Activated naive CD4-positive, alpha-beta T cell (primary cell): ENCODE data around the gene TGFBI.
"Not testable (repeated sequence)": the region's sequence is repeated elsewhere in the genome, so short reads cannot be mapped to it uniquely, and the experiment has no call there.

Experiments used
- DNase-seq, 4 experiments: peaks; one replicate each; lab custom pipeline; 2025; lab: John Stamatoyannopoulos, UW

TGFBI gene

DNA sequence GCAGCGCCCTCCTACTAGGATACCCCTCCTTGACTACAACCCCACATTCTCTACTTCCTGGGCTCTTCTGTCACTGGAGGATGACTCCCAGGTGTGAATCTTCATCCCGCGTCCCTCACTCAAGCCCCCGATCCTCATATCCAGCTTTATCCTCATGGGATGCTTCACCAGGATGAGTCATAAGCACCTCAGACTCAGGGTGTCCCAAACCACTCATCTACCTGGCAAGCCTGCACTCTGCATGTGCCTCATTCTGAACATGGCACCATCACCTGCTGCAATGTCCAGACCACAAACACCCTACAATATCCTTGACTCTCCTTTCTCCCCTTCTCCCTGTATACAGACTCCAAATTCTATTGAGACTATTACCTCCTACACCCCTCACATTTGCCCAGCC, 1.5 kb upstream of the TGFBI start:
- DNase-seq: no peak

DNA sequence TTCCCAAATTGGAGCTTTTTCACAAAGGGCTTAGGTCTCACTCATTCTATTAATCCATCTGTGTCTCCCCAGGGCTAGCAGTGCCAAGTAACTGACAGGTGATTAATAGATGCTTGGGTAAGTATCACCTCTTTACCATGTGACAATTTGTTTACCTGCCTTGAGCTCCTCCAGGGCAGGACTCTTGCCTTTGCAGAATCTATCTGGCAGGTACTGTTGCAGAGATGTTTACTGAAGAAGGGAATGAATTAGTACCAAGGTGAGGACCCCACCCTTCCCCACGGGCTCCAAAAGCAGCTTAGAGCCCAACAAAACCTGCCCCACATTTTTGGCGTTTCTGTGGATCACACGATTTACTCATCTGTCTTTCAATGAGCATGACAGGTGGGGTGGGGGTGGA, 698 bp upstream of the TGFBI start:
- no peak for DNase-seq

DNA sequence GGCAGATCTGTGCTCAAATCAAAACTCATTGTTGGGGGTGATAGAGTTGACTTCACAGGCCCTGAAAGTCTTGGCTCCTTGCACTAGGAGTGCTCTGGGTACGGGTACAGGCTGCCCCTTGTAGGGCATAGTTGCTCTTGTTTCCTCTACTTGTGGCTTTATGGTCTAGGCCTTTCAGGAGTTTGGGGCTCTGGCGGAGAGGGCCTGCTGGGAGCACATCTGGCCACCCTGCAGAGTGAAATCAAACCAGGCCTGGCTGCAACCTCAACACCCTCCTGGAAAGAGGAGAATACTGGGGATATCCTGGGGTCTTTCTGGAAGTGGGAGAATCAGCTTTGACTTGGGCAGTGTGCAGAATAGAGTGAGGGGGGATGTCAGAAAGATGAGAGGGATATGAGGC, 1.5 kb downstream of the TGFBI start:
- no peak for DNase-seq

DNA sequence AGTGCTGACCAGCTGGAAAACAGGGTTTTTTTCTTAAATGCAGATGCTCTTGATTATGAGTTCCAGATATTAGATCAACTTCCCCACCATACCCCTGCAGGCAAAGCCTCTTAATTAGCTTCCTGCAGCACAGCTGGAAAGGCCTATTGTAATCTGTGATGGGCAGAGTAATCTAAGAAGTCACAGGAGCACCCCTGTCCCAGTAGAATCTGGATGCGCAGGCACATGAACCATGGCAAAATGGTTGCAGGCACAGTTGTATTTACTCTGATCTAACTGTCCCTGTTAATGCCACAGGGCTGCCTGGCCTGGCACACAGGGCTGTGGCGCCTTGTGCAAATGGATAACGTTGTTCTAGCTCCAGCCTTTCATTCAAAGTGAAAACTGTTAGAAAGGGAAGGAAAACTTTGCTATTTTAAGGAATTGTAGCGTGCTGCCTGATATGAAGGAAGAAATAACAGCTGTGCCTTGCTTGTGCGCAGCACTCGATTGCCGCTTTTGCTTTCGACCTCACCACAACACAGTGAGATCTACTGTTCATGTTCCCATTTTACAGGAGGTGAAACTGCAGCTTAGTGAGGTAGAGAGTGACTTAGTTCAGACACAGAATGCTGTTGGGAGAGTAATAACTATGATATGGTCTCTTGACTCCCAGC, 2.3 kb downstream of the TGFBI start:
- DNase-seq: no peak

DNA sequence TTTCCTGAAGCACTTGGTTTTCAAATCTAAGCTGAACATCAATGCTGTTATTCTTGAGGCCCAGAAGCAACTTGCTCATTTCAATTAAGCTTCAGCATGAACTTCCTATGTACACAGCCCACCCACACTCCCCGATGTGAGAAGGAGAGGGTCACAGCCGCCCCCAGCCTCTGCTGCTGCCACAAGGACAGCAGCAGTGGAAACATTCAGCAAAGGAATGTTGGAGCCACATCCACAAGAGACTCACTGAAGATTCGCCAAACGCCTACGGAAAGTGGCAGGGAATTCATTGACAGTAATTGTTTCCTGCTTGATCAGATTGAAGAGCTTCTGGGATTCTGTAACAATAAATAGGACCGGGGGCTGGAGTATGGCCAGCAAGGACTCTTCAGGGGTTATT, 2.9 kb downstream of the TGFBI start:
- DNase-seq: no peak

DNA sequence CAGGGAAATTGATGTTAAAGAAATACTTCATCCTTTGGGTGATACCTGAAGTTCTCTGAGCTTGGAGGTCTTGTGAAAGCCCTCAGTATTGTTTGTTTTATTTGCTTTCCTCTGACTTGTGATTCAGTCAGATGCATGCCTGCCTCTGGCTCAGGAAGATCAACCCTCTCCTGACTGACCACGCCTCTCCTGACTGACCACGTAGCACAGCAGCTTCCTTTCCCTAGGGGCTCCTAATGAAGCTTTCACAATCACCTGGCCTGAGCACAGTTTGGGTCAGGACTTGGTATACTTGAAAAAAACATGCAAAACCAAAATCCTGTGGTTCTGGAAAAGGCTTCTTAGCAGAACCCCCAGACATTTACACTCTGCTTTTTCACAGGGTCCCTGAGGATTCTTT, 3.8 kb downstream of the TGFBI start:
- no peak for DNase-seq

DNA sequence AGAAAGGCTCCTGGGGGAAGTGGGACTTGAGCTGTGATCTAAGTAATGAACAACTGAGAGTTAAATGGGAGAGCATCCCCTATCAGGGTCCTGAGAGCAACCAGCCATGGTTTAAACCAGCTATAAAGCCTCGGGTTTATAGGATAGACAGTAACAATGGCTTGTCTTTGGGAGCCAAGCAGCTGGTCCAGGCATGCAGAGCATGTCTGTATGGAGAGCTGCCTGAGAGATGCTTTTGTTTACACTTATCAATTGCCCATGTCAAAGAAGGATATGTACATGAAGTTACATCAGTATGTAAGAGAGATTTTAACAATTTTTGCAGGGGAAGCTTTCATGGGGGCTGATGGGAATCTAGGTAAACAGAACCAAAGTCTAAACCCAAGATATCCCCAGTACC, 4.4 kb downstream of the TGFBI start:
- DNase-seq: no peak

DNA sequence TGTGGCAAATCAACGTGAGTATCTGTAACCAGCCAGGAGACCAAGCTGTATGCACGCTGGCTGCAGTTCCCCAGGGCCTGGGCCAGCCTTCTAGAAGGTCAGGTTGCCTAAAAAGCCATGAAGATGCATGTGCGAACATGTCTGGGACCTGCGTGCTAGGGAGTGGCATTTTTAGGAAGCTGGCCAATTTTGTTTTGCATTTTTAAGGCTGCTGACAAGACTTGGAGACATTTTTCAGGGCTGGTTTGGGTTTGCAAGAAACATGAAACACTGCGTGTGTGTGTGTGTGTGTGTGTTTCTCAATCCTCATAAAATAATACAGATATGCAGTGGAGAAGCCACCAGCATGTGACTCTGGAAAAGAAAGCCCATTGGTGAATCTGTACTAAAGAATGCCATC, 5.1 kb downstream of the TGFBI start:
- no peak for DNase-seq

DNA sequence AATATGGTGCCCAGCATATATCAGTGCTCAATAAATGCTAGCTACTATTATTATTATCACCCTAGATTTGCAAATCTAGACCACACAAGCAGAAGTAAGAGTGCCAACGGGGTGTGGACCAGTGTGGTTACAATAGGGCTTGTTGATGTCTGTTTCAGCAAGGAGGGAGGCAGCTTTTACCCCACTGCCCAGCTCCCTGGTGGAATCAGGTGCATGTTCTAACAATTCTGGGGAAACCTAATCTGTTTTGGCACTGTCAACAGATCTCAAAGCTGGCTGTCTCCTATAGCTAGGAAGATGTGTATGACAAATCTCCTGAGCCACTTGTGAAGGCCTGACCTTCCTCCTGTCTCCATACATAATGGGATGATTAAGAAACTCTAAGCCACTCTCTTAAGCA, 5.7 kb downstream of the TGFBI start:
- DNase-seq: no peak

DNA sequence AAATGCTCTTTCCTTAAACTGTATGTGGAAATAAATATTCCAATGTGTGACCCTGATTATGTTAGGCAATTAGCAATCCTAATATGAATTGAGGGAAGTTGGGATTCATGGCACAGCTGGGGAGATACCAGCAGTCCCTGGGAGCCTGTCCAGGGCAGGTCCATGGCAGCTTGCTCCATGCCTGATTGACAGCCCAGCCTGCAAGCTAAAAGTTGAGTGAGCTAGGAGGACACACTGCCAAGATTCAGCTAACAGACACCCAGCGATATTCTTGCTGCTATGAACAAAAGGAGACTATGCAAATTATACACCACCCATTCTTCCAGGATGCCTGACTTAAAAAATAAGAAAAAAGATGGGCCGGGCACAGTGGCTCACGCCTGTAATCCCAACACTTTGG, 6.2 kb downstream of the TGFBI start:
- DNase-seq: no peak

DNA sequence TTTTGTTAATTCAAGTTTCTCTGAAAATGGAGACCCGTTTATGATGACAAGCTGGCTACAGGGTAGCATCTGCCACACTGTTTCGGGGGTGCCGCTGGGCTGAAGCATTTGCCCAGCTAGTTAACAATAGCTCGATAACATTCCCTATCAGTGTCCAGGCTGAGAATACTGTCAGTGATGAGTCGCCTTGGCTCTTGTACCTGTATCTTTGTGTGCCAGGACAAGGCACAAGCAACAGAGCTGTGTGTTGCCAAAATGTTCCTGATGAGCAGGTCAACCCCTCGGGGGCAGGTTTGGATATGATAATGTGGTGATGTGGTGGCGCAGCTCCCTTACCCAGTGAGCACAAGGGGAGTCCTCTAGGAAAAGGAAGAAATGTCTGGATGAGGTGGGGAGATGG, 7.0 kb downstream of the TGFBI start:
- no peak for DNase-seq

DNA sequence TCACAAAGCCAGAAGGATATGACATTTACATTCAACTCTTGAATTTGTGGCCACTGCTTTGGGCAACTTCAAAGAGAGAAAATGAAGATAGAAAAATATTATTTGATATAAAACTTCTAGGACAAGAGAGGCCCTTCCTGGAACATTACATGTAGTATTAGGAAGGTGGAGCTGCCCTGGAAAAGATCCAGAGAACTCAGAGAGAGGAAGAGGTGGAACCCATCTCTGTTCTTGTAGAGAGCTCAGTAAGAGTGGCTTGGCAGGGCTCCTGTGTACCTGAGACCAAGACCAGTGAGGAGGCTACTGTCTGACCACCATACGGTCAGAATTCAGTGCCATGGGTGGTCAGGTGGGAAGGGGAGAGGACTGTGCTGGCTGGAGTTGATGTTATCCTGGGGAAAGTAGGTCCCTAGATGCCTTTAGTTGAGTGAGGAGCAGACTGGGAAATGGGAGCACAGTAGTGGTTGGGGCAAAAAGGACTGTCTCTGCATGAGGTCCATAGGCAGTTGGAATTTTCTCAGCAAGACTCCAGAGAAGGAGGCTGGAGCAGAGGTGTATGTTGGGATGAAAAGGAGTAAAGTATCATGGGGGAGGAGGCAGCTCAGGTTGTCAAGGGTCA, 7.6 kb downstream of the TGFBI start:
- no peak for DNase-seq

DNA sequence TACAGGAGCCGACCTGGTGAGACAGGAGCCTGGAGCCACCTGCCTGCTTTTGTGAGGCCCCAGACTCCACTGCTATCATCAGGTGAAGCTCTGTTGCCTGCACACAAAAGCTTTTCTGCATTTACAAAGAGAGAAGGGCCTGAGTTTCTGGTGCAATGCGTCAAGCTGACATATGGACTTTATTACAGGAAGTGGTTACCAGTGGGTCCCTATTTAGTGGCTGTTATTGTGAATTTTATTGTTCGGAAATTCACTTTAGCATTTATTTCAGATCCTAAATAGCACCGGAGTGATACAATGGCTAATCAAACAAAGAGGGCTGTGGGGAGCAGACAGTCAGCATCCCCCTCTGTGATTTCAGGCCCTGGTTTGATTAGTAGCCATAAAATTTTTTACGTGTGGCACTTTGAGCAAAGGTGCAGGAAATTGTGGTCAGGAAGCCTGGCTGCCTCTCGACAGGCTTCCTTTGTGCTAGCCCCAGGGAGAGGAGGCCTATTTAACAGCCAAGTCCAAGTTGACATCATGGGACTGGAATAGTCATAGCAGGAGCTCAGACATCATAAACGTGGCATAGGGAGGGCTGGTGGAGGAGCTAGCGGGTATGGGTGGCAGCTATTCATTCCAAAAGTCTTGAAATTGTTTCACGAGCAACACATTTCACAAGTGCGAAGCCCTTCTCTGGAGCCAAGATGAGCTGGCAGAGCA, 8.4 kb downstream of the TGFBI start:
- no peak for DNase-seq

DNA sequence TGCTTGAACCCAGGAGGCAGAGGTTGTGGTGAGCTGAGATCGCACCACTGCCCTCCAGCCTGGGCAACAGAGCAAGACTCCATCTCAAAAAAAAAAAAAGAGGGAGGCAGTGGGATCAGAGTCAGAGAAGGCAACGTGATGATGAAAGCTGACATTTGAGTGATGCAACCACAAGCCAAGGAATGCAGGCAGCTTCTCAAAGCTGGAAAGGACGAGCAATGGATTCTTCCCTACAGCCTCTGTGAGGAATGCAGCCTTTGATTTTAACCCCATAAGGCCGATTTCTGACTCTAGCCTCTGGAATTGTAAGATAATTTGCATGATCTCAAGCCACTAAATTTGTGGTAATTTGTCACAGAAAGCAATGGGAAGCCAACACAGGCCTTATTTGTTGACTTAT, 9.8 kb downstream of the TGFBI start:
- no peak for DNase-seq

DNA sequence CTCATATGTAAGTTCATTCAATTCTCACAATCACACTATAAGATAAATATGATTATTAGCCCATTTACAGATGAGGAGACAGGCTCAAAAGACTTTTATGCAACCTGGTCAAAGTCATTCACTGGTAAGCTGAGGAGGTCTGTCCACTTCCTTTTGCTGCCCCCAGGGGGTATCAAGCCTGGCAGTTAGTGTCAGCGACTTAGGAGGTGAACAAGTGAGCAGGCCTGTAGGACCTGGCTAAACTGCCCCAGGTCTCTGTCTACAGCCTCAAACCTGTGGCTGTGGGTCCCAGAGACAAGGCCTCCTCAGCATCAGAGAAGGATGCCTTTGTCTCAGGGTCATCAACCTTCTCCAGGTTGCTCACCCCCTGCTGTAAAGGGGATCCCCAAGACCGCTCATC, 10.4 kb downstream of the TGFBI start:
- no peak for DNase-seq

DNA sequence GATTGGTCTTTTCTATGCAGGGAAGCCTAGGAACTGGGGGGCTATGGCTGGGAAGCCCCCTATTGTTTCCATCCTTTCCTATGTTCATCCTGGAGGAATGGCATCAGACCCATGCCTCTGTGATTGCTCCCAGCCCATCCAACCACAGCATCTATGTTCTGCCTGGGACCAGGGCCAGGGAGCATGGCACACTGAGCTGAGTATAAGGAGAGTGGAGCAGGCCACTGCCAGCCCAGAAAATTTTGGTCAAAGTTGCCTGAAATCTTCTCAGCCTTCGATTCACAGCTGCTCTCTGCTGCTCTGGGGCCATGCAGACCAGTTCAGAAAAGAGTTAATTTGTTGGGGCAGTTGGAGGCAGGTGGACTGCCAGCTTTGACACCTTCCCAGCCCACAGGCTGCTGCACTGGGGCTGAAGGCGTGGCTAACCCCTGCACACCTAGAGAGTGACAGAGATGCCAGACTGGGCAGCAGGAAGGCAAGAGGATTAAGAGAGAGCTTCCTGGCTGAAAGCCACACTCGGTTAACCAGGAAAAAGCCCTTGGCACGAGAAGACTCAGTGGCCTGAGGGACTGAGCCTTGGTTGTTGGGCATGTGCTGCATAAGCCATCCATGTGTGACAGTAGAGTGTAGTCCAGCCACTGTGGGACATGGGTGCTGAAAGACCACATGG, 12.1 kb downstream of the TGFBI start:
- DNase-seq: no peak

DNA sequence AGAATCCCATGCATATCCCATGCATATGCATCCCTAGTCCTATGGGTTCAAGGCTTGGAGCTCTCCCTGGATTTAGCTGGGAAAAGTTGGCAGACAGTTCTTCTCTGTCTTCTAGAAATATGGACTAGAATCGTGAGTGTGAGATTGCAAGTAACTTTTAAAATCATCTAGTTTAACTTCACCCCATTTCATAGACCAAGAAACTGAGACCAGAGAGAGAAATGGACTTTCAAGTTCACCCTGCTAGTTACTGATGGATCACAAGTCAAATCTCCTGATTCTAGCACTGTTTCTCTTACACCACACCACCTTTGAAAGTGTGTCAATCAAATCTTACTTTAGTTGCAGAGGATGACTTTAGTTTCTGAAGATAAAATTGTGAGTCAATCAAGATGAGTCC, 13.4 kb downstream of the TGFBI start:
- DNase-seq: no peak

DNA sequence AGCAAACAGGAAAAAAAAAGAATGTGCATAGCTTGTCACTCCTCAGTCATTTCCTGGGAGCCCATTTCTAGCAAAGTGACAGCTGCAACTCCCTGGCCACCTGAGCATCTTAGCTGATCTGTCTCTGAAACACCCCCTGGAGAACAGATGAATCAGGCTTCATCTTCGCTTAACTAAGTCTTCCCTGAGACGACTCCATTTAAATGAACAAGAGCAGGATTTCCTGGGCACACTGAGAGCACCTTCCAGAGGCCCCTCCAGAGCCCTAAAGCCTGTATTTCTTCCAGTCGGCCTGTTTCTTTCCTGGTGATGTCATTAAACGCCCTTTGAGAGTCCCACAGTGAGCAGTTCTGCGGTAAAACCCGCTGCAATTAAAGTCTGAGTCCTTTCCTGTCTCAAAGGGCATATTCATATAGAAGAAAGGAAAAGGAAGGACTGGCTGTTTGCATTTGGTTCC, 13.9 kb downstream of the TGFBI start:
- no peak for DNase-seq

DNA sequence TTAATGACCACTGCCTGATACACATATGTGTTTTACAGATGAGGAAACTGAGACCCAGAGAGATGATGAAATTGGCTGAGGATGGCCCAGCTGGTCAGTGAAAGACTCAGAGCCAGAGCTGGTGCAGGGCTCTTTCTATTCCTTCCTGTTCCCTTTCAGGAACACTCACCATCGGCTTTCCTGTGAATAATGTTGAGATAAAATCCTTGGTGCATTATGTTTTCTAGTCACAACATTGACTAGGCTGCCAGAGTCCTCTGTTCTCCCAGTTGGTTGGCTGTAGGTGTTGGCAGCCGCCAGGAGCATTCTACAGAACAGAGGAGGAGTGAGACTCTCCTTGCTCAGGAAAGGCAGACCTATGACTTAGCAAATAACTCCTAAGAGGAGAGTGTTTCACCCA, 14.8 kb downstream of the TGFBI start:
- DNase-seq: no peak

DNA sequence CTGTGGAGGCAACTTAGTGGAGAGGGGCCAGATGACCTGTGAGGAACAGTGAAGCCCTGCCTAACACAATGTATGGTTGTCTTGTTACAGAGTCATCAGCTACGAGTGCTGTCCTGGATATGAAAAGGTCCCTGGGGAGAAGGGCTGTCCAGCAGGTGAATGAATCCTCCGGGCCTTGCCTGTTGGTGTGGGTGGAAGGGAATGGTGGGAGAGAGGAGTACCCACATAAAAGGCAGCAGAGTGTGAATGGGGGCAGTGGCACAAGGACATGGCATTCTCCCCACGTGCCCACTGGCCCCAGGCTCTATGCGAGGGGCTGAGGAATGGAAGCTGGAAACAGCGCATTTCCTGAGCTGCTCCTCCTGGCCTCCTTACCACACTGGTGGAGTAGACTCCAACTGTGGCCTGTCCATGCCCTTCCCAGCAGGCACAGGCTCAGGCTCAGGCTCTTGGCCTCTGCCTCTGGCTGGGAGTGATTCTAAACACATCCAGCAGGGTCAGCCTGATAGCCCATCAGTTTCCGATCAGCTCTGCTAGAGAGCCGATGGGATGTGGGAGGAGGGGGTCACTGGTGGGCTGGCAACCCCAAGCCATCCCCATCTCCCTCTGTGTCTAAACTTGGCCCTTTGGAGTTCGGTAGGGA, 15.3 kb downstream of the TGFBI start:
- DNase-seq: no peak

DNA sequence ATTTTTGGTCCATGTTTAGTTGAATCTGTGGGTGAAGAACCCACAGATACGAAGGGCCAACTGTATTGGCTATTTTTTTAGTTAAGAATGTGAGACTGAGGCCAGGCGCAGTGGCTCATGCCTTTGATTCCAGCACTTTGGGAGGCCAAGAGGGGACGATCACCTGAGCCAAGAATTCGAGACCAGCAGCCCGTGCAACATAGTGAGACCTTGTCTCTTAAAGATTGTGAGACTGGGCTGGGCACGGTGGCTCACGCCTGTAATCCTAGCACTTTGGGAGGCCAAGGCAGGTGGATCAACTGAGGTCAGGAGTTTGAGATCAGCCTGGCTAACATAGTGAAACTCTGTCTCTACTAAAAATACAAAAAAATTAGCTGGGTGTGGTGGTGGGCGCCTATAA, 16.2 kb downstream of the TGFBI start:
- DNase-seq: not testable (repeated sequence)

DNA sequence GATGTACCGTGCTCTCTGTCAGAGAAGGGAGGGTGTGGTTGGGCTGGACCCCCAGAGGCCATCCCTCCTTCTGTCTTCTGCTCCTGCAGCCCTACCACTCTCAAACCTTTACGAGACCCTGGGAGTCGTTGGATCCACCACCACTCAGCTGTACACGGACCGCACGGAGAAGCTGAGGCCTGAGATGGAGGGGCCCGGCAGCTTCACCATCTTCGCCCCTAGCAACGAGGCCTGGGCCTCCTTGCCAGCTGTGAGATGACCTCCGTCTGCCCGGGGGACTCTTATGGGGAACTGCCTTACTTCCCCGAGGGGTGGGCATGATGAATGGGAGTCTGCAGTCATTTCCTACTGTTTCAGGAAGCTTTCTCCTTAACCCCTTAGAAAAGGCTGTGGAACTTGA, 17.5 kb downstream of the TGFBI start:
- no peak for DNase-seq

DNA sequence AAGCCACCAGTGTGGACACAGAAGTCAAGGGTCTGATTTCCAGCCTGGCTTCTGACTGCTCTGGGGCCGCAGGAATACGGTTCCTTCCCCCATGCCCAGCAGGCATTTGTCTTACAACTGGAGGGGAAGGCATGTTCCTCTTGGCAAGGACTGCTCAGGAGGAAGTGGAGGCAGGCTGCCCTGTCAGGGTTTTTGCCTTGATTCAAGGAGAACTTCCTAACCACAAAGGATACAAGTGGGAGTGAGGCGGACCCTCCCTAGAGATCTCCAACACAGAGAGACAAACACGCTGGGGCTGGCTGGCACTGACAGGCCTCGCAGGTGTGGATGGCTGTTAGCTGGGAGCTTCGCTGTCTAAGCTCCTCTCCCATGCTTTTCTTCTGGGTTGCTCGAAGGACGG, 19.1 kb downstream of the TGFBI start:
- DNase-seq: no peak
